Left ventricle myocardium inferior (tissue), 1 donor: ENCODE results near the gene IKBIP. TPM values are rescaled to one million over a fixed set of nuclear protein-coding genes. Genes with fewer than 3 reads are reported as not detected.

Source experiments
- DNase-seq: peaks from one replicate; pipeline ENCODE4 v3.0.0-alpha.2; 2020
- H3K27ac ChIP-seq: fragments of 200-600 bp; replicated peaks from 2 replicates; pipeline ENCODE4 v1.8.0; 2021
- H3K27me3 ChIP-seq: fragments of 200-600 bp; 2 replicates; pipeline ENCODE4 v1.8.0; 2021; ENCODE audit warnings: low read depth
- H3K36me3 ChIP-seq: fragments of 200-600 bp; 2 replicates; pipeline ENCODE4 v1.8.0; 2021
- H3K4me1 ChIP-seq: fragments of 200-600 bp; 2 replicates; pipeline ENCODE4 v1.8.0; 2021
- H3K4me3 ChIP-seq: fragments of 200-600 bp; 2 replicates; pipeline ENCODE4 v1.8.0; 2021; ENCODE audit warnings: mild to moderate bottlenecking, moderate library complexity
- H3K9me3 ChIP-seq: fragments of 200-600 bp; replicated peaks from 2 replicates; pipeline ENCODE4 v1.8.0; 2021
- intact Hi-C: fragments of 100-400 bp; cut with micrococcal nuclease; formaldehyde crosslinking; loops from one replicate; pipeline ENCODE4 v1.11.0; 2022
- total RNA-seq: library from RNA; stranded (reverse); fragmentation: NEBNext Ultra II Directional; extraction: Animal tissue kit (Norgen Biotek cat#: 25700); gene quantifications from one replicate; pipeline ENCODE4 v1.2.1, GENCODE V29; 2021
- TF ChIP-seq, protein P1 (sequence below): fragments of 200-600 bp; IDR thresholded peaks from 2 replicates; pipeline ENCODE4 v1.8.0; 2021; ENCODE audit warnings: antibody characterized with exemption, mild to moderate bottlenecking, borderline replicate concordance
- donor health status: DM: no; HTN: yes; CAD: no; lungs with severe emphysema.

The IKBIP gene
- total RNA-seq, 1 donor from 2014 or later: 4.4 TPM

DNA sequence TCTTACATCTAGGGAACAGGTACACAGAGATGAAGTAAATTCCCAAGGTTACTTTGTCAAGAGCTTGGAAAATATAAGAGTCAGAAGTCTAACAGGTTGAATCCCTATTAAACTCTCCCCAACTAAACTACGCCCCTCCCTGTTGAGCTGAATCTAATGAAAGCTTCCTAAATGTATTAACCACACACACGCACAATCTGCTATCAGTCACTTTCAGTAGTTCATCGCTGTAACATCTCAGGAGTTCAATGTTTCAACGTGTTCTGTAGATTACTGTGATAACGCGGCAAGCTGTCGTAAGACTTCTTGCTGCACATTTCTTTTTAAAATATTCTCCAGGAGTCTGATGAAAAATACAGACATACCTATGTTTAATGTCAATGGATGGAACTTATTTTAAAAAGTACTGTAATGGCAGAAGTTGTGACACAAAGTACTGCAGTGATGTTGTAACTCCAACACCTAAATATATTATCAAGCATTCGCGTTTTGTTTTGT is 51.7 kb downstream of the IKBIP start:
- Histone ChIP-seq H3K9me3 (no peaks in the 10 kb centered on the region), H3K36me3 (peaks cover 33% of the 10 kb centered on the region), H3K27ac (peak overlapping the region; percentile 98), H3K4me1 (peaks cover 51% of the 10 kb centered on the region), H3K4me3 (peak overlapping the region; percentile 100), H3K27me3 (no peaks in the 10 kb centered on the region)
- intact Hi-C loops: no loop called here
- TF ChIP-seq, protein P1, sequence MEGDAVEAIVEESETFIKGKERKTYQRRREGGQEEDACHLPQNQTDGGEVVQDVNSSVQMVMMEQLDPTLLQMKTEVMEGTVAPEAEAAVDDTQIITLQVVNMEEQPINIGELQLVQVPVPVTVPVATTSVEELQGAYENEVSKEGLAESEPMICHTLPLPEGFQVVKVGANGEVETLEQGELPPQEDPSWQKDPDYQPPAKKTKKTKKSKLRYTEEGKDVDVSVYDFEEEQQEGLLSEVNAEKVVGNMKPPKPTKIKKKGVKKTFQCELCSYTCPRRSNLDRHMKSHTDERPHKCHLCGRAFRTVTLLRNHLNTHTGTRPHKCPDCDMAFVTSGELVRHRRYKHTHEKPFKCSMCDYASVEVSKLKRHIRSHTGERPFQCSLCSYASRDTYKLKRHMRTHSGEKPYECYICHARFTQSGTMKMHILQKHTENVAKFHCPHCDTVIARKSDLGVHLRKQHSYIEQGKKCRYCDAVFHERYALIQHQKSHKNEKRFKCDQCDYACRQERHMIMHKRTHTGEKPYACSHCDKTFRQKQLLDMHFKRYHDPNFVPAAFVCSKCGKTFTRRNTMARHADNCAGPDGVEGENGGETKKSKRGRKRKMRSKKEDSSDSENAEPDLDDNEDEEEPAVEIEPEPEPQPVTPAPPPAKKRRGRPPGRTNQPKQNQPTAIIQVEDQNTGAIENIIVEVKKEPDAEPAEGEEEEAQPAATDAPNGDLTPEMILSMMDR: no peak
- DNase-seq: no peak

DNA sequence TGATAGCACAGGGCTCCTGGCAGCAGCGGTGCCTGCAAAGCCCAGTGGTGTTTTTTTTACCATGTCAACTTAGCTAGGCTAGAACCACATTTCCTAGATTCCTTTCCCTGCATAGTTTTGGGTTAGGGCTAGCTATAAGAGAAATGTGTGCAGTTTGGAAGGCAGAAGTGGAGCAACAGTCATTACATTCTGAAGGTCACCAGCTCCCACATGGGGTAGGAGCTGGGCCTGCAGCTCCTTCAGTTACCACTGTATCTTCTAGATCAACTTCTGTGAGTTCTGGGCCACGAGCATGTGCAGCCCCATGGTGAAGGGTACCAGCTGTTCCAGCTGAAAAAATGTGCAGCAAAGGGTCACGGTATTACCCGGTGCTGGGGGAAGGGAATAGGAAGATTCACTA is 53.4 kb downstream of the IKBIP start:
- Histone ChIP-seq H3K36me3 (peaks cover 16% of the 10 kb centered on the region), H3K27me3 (no peaks in the 10 kb centered on the region), H3K4me3 (no peak overlapping the region), H3K27ac (no peak overlapping the region), H3K4me1 (peaks cover 34% of the 10 kb centered on the region), H3K9me3 (no peaks in the 10 kb centered on the region)
- TF ChIP-seq, protein P1: no peak
- DNase-seq: no peak
- intact Hi-C loops: no loop called here

- no peak for DNase-seq
- Histone ChIP-seq H3K36me3 (no peaks in the 10 kb centered on the region), H3K4me1 (no peaks in the 10 kb centered on the region), H3K4me3 (no peak overlapping the region), H3K9me3 (no peaks in the 10 kb centered on the region), H3K27me3 (no peaks in the 10 kb centered on the region), H3K27ac (no peak overlapping the region)
- TF ChIP-seq, protein P1: no peak
- intact Hi-C loops: no loop called here
Observed at GRCh38 chr12:98587084-98587483, 57.5 kb downstream of the IKBIP start.

DNA sequence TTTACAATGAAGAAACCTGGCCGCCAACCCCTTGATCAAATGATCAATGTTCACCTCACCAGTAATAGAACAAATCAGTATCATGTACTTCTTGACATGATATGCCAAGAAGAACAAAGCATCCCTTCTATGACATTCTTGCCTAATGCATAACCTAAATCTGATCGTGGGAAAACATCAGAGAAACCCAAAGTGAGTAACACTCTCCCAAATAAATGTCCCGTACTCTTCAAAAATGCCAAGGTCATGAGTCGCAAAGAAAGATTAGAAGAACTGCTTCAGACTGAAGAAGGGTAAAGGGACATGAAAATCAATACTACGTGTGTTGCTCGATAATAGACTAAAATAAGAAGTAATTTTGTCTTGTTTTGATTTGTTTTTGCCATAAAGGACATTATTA is 62.5 kb downstream of the IKBIP start:
- no peak overlapping the region for H3K4me3 ChIP-seq
- no peaks in the 10 kb centered on the region for H3K36me3 ChIP-seq
- no peak overlapping the region for H3K27ac ChIP-seq
- H3K4me1 ChIP-seq: no peaks in the 10 kb centered on the region
- TF ChIP-seq, protein P1: no peak
- intact Hi-C loops: no loop called here
- H3K27me3 ChIP-seq: no peaks in the 10 kb centered on the region
- no peak for DNase-seq
- no peaks in the 10 kb centered on the region for H3K9me3 ChIP-seq

DNA sequence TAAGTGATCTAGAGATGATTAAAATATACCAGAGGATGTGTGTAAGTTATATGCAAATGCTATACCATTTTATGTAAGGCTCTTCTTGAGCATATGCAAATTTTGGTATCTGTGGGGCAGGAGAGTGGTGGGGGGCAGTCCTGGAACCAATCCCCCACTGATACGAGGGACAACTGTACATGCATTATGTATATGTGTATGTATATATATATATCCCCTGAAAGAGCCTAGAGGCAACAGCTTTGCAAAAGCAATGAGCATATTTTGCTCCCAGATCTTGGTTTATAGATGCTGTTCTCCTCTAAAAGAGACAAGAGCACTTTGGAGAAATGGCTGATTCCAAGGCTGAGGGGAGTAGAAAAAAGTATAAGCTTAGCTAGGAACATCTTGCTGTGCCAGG is 63.5 kb downstream of the IKBIP start:
- TF ChIP-seq, protein P1: no peak
- no peaks in the 10 kb centered on the region for H3K9me3 ChIP-seq
- intact Hi-C loops: no loop called here
- no peaks in the 10 kb centered on the region for H3K4me1 ChIP-seq
- no peak overlapping the region for H3K4me3 ChIP-seq
- H3K36me3 ChIP-seq: no peaks in the 10 kb centered on the region
- H3K27ac ChIP-seq: no peak overlapping the region
- H3K27me3 ChIP-seq: no peaks in the 10 kb centered on the region
- no peak for DNase-seq

DNA sequence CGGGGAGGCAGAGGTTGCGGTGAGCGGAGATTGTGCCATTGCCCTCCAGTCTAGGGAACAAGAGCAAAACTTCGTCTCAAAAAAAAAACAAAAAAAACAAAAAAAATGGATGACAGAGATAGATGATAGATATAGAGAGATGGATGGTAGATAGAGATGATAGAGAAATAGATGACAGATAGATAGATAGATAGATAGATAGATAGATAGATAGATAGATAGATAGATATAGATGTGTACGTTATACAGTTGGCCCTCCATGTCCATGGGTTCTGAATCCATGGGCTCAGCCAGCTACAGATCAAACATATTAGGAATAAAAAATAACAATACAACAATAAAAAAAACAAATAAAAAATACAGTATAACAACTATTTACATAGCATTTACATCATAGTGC is 63.9 kb downstream of the IKBIP start:
- H3K4me1 ChIP-seq: no peaks in the 10 kb centered on the region
- H3K4me3 ChIP-seq: no peak overlapping the region
- no peak overlapping the region for H3K27ac ChIP-seq
- no peaks in the 10 kb centered on the region for H3K9me3 ChIP-seq
- intact Hi-C loops: no loop called here
- TF ChIP-seq, protein P1: no peak
- DNase-seq: no peak
- H3K36me3 ChIP-seq: no peaks in the 10 kb centered on the region
- no peaks in the 10 kb centered on the region for H3K27me3 ChIP-seq
